Measurements from ENCODE around the gene NTRK2. TPM values are rescaled to one million over a fixed set of nuclear protein-coding genes. Genes with fewer than 3 reads are reported as not detected.

The NTRK2 gene
- total and polyA plus RNA-seq, 4 donors = 0.88 to 48.1 (median 28.2) TPM

DNA sequence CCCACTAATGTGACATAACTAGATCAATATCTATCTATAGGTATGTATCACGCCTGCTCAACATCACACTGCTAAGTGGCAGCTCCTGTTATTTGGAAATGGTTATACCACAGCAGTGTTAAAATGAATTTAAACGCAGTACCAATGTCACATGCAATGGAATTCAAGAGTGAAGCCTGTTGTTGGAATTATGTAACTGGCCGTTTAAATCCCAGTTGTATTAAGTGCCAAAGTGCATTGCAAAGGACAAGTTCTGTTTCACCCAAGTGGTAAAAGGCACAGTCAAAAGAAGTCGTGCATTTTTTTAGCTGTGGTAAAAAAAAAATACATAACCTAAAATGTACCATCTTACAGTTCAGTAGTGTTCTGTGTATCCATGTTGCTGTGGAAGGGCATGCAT lies 4.3 kb downstream of the NTRK2 start:
- intact Hi-C loops (cut with DNase I) = no loop called here

DNA sequence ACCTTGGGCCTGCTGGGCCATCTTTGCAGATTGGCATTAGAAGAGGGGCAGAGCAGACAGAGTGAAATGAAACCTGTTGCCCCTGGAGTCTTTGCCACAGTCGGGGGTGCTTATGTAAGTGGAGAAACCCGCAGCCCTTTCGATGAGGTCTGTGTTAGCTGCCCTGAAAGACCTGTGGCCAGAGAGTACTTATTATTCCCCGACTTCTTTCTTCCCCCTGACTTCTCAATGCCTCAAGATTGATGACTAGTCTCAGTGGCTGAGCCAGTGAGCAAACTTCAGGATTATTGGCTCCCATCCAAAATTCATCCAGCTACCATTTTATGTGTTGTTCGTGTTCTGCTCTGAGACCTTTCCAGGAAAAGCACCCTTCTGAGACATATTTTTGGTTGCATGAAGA lies 7.6 kb downstream of the NTRK2 start:
- ATAC-seq (ENCODE audit: low FRiP score) = no peak
- Histone ChIP-seq H3K4me1 (ENCODE audit: control insufficient read depth in 1 of 2, insufficient read depth in 2 of 2, low read length in 2 of 2) (no peaks in the 10 kb centered on the region), H3K9me3 (ENCODE audit: control insufficient read depth, low read length) (no peaks in the 10 kb centered on the region), H3K36me3 (ENCODE audit: control insufficient read depth in 1 of 2, insufficient read depth in 2 of 2, low read length in 1 of 2) (no peaks in the 10 kb centered on the region), H3K4me3 (ENCODE audit: low read length in 2 of 2) (no peak overlapping the region), H3K27me3 (ENCODE audit: control insufficient read depth in 1 of 2, insufficient read depth in 2 of 2, low read length in 1 of 2) (no peaks in the 10 kb centered on the region), H3K27ac (ENCODE audit: low read depth in 1 of 2, low read length in 2 of 2) (no peak overlapping the region)
- 72 to 78% methylated on average over 5 of the region's 5 CpGs for WGBS, 2 donors
- DNase-seq = no peak
- intact Hi-C loops (cut with DNase I) = no loop called here

More for the DNA sequence above, 4.3 kb downstream of the NTRK2 start:
- Histone ChIP-seq H3K36me3 (ENCODE audit: control insufficient read depth in 1 of 2, insufficient read depth in 2 of 2, low read length in 1 of 2) (no peaks in the 10 kb centered on the region), H3K27me3 (ENCODE audit: control insufficient read depth in 1 of 2, insufficient read depth in 2 of 2, low read length in 1 of 2) (no peaks in the 10 kb centered on the region), H3K27ac (ENCODE audit: low read depth in 1 of 2, low read length in 2 of 2) (no peak overlapping the region), H3K4me1 (ENCODE audit: control insufficient read depth in 1 of 2, insufficient read depth in 2 of 2, low read length in 2 of 2) (no peaks in the 10 kb centered on the region), H3K9me3 (ENCODE audit: control insufficient read depth, low read length) (no peaks in the 10 kb centered on the region), H3K4me3 (ENCODE audit: low read length in 2 of 2) (no peak overlapping the region)
- no peak for DNase-seq
- 70 to 72% methylated on average over 4 of the region's 4 CpGs for WGBS, 2 donors
- ATAC-seq (ENCODE audit: low FRiP score) = no peak

DNA sequence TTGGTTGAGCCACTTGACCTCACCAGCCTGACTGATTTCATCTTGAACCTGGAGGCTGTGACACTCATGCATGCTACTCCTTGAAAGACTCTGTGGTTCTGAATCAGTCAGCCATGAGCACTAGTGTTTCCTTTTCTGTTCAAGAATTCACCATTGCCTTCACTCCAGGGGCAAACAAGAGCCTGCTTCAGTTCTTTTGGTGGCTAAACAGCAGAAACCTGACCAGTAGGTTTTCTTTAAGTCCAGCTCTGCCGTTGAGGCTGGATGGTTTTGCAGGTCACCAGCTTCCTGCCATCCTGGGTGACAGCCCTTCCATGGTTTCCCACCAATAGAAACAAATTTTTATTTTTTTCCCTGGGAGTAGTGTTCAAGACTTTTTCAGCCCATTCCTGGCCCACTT lies 10.0 kb downstream of the NTRK2 start:
- DNase-seq (no peak), ATAC-seq (ENCODE audit: low FRiP score) (no peak)
- WGBS, 2 donors = 81 to 100% methylated on average over 1 of the region's 1 CpG
- no peaks in the 10 kb centered on the region for H3K9me3 ChIP-seq (ENCODE audit: control insufficient read depth, low read length)
- H3K36me3 ChIP-seq (ENCODE audit: control insufficient read depth in 1 of 2, insufficient read depth in 2 of 2, low read length in 1 of 2) = no peaks in the 10 kb centered on the region
- intact Hi-C loops (cut with DNase I) = no loop called here
- no peaks in the 10 kb centered on the region for H3K27me3 ChIP-seq (ENCODE audit: control insufficient read depth in 1 of 2, insufficient read depth in 2 of 2, low read length in 1 of 2)
- no peak overlapping the region for H3K27ac ChIP-seq (ENCODE audit: low read depth in 1 of 2, low read length in 2 of 2)
- no peak overlapping the region for H3K4me3 ChIP-seq (ENCODE audit: low read length in 2 of 2)
- no peaks in the 10 kb centered on the region for H3K4me1 ChIP-seq (ENCODE audit: control insufficient read depth in 1 of 2, insufficient read depth in 2 of 2, low read length in 2 of 2)

- WGBS, 2 donors = 94 to 96% methylated on average over 6 of the region's 6 CpGs
- no peaks in the 10 kb centered on the region for H3K36me3 ChIP-seq (ENCODE audit: control insufficient read depth in 1 of 2, insufficient read depth in 2 of 2, low read length in 1 of 2)
- no peak for DNase-seq
- H3K9me3 ChIP-seq (ENCODE audit: control insufficient read depth, low read length) = peaks cover 2% of the 10 kb centered on the region
- no peak for ATAC-seq (ENCODE audit: low FRiP score)
- H3K27me3 ChIP-seq (ENCODE audit: control insufficient read depth in 1 of 2, insufficient read depth in 2 of 2, low read length in 1 of 2) = no peaks in the 10 kb centered on the region
- H3K4me1 ChIP-seq (ENCODE audit: control insufficient read depth in 1 of 2, insufficient read depth in 2 of 2, low read length in 2 of 2) = no peaks in the 10 kb centered on the region
- H3K27ac ChIP-seq (ENCODE audit: low read depth in 1 of 2, low read length in 2 of 2) = no peak overlapping the region
- H3K4me3 ChIP-seq (ENCODE audit: low read length in 2 of 2) = no peak overlapping the region
- intact Hi-C loops (cut with DNase I) = no loop called here
Observed at GRCh38 chr9:84681516-84682285, 12.2 kb downstream of the NTRK2 start.

GRCh38 chr9:84686068-84686467 lies 16.5 kb downstream of the NTRK2 start:
- WGBS, 2 donors = 74 to 80% methylated on average over 1 of the region's 1 CpG
- H3K4me1 ChIP-seq (ENCODE audit: control insufficient read depth in 1 of 2, insufficient read depth in 2 of 2, low read length in 2 of 2) = no peaks in the 10 kb centered on the region
- intact Hi-C loops (cut with DNase I) = no loop called here
- peaks cover 2% of the 10 kb centered on the region for H3K9me3 ChIP-seq (ENCODE audit: control insufficient read depth, low read length)
- DNase-seq (no peak), ATAC-seq (ENCODE audit: low FRiP score) (no peak)
- no peaks in the 10 kb centered on the region for H3K27me3 ChIP-seq (ENCODE audit: control insufficient read depth in 1 of 2, insufficient read depth in 2 of 2, low read length in 1 of 2)
- no peak overlapping the region for H3K4me3 ChIP-seq (ENCODE audit: low read length in 2 of 2)
- no peak overlapping the region for H3K27ac ChIP-seq (ENCODE audit: low read depth in 1 of 2, low read length in 2 of 2)
- no peaks in the 10 kb centered on the region for H3K36me3 ChIP-seq (ENCODE audit: control insufficient read depth in 1 of 2, insufficient read depth in 2 of 2, low read length in 1 of 2)

DNA sequence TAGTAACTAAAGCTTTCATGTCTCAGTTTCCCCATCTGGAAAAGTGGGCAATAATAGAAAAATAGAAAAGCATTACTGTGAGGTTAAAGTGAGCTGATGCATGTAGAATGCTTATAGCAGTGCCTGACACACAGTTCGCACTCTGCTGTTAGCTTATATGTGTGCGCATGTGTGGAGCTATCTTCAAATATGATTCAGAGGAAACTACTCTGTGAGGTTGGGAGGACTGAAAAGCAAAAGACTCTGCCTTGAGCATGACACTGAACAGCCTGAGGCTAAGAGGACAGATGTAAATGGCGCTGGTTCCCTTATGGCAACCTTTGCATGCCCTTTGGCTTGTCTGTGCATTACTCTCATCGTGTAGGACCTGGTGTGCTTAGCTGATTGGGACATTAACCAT lies 19.4 kb downstream of the NTRK2 start:
- intact Hi-C loops (cut with DNase I) = no loop called here
- ATAC-seq (ENCODE audit: low FRiP score) (no peak), DNase-seq (no peak)
- no peaks in the 10 kb centered on the region for H3K4me1 ChIP-seq (ENCODE audit: control insufficient read depth in 1 of 2, insufficient read depth in 2 of 2, low read length in 2 of 2)
- WGBS, 2 donors = 79% methylated on average over 4 of the region's 4 CpGs
- H3K27me3 ChIP-seq (ENCODE audit: control insufficient read depth in 1 of 2, insufficient read depth in 2 of 2, low read length in 1 of 2) = no peaks in the 10 kb centered on the region
- no peaks in the 10 kb centered on the region for H3K36me3 ChIP-seq (ENCODE audit: control insufficient read depth in 1 of 2, insufficient read depth in 2 of 2, low read length in 1 of 2)
- H3K27ac ChIP-seq (ENCODE audit: low read depth in 1 of 2, low read length in 2 of 2) = no peak overlapping the region
- H3K4me3 ChIP-seq (ENCODE audit: low read length in 2 of 2) = no peak overlapping the region
- peaks cover 2% of the 10 kb centered on the region for H3K9me3 ChIP-seq (ENCODE audit: control insufficient read depth, low read length)

DNA sequence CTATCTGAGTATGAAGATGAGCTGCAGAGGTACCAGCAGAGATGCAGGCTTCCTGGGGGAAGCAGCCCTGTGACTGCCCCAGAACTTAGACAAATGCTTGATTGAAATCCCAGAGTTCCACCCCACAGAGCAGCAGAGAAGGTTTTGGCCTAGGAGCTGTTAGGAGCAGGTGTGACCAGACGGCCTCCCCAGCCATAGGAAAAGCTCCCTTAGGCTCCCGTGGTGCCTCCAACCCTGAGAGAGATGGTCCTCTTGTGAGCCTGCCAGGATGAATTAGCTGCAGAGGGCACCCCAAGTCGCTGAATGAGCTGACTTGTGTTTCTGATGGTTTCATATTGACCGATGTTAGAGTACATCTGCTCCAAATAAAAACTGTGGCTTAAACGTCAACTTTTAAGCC lies 22.1 kb downstream of the NTRK2 start:
- Histone ChIP-seq H3K4me3 (ENCODE audit: low read length in 2 of 2) (no peak overlapping the region), H3K36me3 (ENCODE audit: control insufficient read depth in 1 of 2, insufficient read depth in 2 of 2, low read length in 1 of 2) (no peaks in the 10 kb centered on the region), H3K9me3 (ENCODE audit: control insufficient read depth, low read length) (no peaks in the 10 kb centered on the region), H3K27ac (ENCODE audit: low read depth in 1 of 2, low read length in 2 of 2) (no peak overlapping the region), H3K27me3 (ENCODE audit: control insufficient read depth in 1 of 2, insufficient read depth in 2 of 2, low read length in 1 of 2) (no peaks in the 10 kb centered on the region), H3K4me1 (ENCODE audit: control insufficient read depth in 1 of 2, insufficient read depth in 2 of 2, low read length in 2 of 2) (no peaks in the 10 kb centered on the region)
- 86 to 93% methylated on average over 5 of the region's 5 CpGs for WGBS, 2 donors
- ATAC-seq (ENCODE audit: low FRiP score) (no peak), DNase-seq (no peak)
- intact Hi-C loops (cut with DNase I) = loop anchor here (10.0 kb wide), 1 partner anchor 563 kb away; no protein-coding TSS in a partner anchor

- WGBS, 2 donors = 85 to 86% methylated on average over 3 of the region's 3 CpGs
- ATAC-seq (ENCODE audit: low FRiP score) = no peak
- intact Hi-C loops (cut with DNase I) = loop anchor here (10.0 kb wide), 1 partner anchor 561 kb away; no protein-coding TSS in a partner anchor
Observed at GRCh38 chr9:84694248-84694647, 24.7 kb downstream of the NTRK2 start.

GRCh38 chr9:84697042-84697441 lies 27.5 kb downstream of the NTRK2 start:
- Histone ChIP-seq H3K4me3 (ENCODE audit: low read length in 2 of 2) (no peak overlapping the region), H3K9me3 (ENCODE audit: control insufficient read depth, low read length) (no peaks in the 10 kb centered on the region), H3K27me3 (ENCODE audit: control insufficient read depth in 1 of 2, insufficient read depth in 2 of 2, low read length in 1 of 2) (no peaks in the 10 kb centered on the region), H3K36me3 (ENCODE audit: control insufficient read depth in 1 of 2, insufficient read depth in 2 of 2, low read length in 1 of 2) (no peaks in the 10 kb centered on the region), H3K27ac (ENCODE audit: low read depth in 1 of 2, low read length in 2 of 2) (no peak overlapping the region), H3K4me1 (ENCODE audit: control insufficient read depth in 1 of 2, insufficient read depth in 2 of 2, low read length in 2 of 2) (no peaks in the 10 kb centered on the region)
- DNase-seq (no peak), ATAC-seq (ENCODE audit: low FRiP score) (no peak)
- intact Hi-C loops (cut with DNase I) = loop anchor here (2.0 to 10.0 kb wide), 2 partner anchors 258 to 558 kb away; no protein-coding TSS in a partner anchor
- 83 to 85% methylated on average over 8 of the region's 8 CpGs for WGBS, 2 donors

More at GRCh38 chr9:84694248-84694647, 24.7 kb downstream of the NTRK2 start:
- H3K36me3 ChIP-seq (ENCODE audit: control insufficient read depth in 1 of 2, insufficient read depth in 2 of 2, low read length in 1 of 2) = no peaks in the 10 kb centered on the region
- no peaks in the 10 kb centered on the region for H3K4me1 ChIP-seq (ENCODE audit: control insufficient read depth in 1 of 2, insufficient read depth in 2 of 2, low read length in 2 of 2)
- no peaks in the 10 kb centered on the region for H3K27me3 ChIP-seq (ENCODE audit: control insufficient read depth in 1 of 2, insufficient read depth in 2 of 2, low read length in 1 of 2)
- no peak for DNase-seq
- no peak overlapping the region for H3K4me3 ChIP-seq (ENCODE audit: low read length in 2 of 2)
- no peak overlapping the region for H3K27ac ChIP-seq (ENCODE audit: low read depth in 1 of 2, low read length in 2 of 2)
- H3K9me3 ChIP-seq (ENCODE audit: control insufficient read depth, low read length) = no peaks in the 10 kb centered on the region
